Type B pancreatic cell (in vitro differentiated cells): ENCODE results near the gene TEAD1. TPM values are rescaled to one million over a fixed set of nuclear protein-coding genes. Genes with fewer than 3 reads are reported as not detected.

ENCODE experiments used
- DNase-seq: peaks from one replicate; pipeline ENCODE4 v3.0.0; 2021; ENCODE audit warnings: mixed read lengths; ENCODE audit not compliant: unreplicated experiment; ENCODE audit errors: extremely low spot score
- H3K27ac Mint-ChIP-seq: 2 replicates; pipeline ENCODE4 v1.8.0; 2021; ENCODE audit warnings: mild to moderate bottlenecking, mixed read lengths
- H3K27me3 Mint-ChIP-seq: 2 replicates; pipeline ENCODE4 v1.8.0; 2021; ENCODE audit warnings: mixed read lengths
- H3K36me3 Mint-ChIP-seq: 2 replicates; pipeline ENCODE4 v1.8.0; 2021; ENCODE audit warnings: mixed read lengths
- H3K4me1 Mint-ChIP-seq: one replicate; pipeline ENCODE4 v1.8.0; 2021; ENCODE audit warnings: mixed read lengths; ENCODE audit not compliant: unreplicated experiment
- H3K4me3 Mint-ChIP-seq: 2 replicates; pipeline ENCODE4 v1.8.0; 2021; ENCODE audit warnings: mild to moderate bottlenecking, mixed read lengths
- H3K9me3 Mint-ChIP-seq: 2 replicates; pipeline ENCODE4 v1.8.0; 2021; ENCODE audit warnings: mixed read lengths
- CTCF ChIP-seq: fragments of 200-600 bp; sonication (generic); conservative IDR thresholded peaks from 2 replicates; pipeline ENCODE4 v1.5.0; 2021; ENCODE audit warnings: antibody characterized with exemption, mild to moderate bottlenecking
- total RNA-seq: library from RNA; stranded (reverse); gene quantifications from 2 replicates; pipeline ENCODE4 v1.2.1, GENCODE V29; 2021; ENCODE audit warnings: low replicate concordance

TEAD1 gene
- total RNA-seq, 1 donor from 2014 or later, result 91.8 TPM

- no peak for DNase-seq
- Mint-ChIP-seq H3K4me3 (no peak overlapping the region), H3K4me1 (peaks cover 58% of the 10 kb centered on the region), H3K9me3 (no peaks in the 10 kb centered on the region), H3K27me3 (no peaks in the 10 kb centered on the region), H3K36me3 (peaks cover 23% of the 10 kb centered on the region), H3K27ac (no peak overlapping the region)
- TF ChIP-seq CTCF, result no peak
Observed at GRCh38 chr11:12715941-12716340, 41.7 kb downstream of the TEAD1 start.

GRCh38 chr11:12716816-12717215, 42.6 kb downstream of the TEAD1 start:
- peak overlapping the region; percentile 62 for H3K27ac Mint-ChIP-seq
- DNase-seq, result no peak
- H3K4me3 Mint-ChIP-seq, result peak overlapping the region; percentile 5
- no peaks in the 10 kb centered on the region for H3K27me3 Mint-ChIP-seq
- H3K36me3 Mint-ChIP-seq, result peaks cover 22% of the 10 kb centered on the region
- H3K9me3 Mint-ChIP-seq, result no peaks in the 10 kb centered on the region
- no peak for TF ChIP-seq CTCF
- peaks cover 65% of the 10 kb centered on the region for H3K4me1 Mint-ChIP-seq

GRCh38 chr11:12717851-12718291, 43.6 kb downstream of the TEAD1 start:
- H3K4me3 Mint-ChIP-seq, result no peak overlapping the region
- H3K27ac Mint-ChIP-seq, result no peak overlapping the region
- H3K4me1 Mint-ChIP-seq, result peaks cover 75% of the 10 kb centered on the region
- H3K9me3 Mint-ChIP-seq, result no peaks in the 10 kb centered on the region
- TF ChIP-seq CTCF, result no peak
- H3K36me3 Mint-ChIP-seq, result peaks cover 17% of the 10 kb centered on the region
- H3K27me3 Mint-ChIP-seq, result no peaks in the 10 kb centered on the region
- no peak for DNase-seq

- no peak overlapping the region for H3K27ac Mint-ChIP-seq
- H3K4me3 Mint-ChIP-seq, result no peak overlapping the region
- H3K27me3 Mint-ChIP-seq, result no peaks in the 10 kb centered on the region
- no peaks in the 10 kb centered on the region for H3K9me3 Mint-ChIP-seq
- peaks cover 12% of the 10 kb centered on the region for H3K36me3 Mint-ChIP-seq
- H3K4me1 Mint-ChIP-seq, result peaks cover 82% of the 10 kb centered on the region
- TF ChIP-seq CTCF, result no peak
- no peak for DNase-seq
Observed at GRCh38 chr11:12719221-12719620, 45.0 kb downstream of the TEAD1 start.

GRCh38 chr11:12721816-12722604, 47.8 kb downstream of the TEAD1 start:
- peak overlapping the region; percentile 99 for H3K27ac Mint-ChIP-seq
- peaks cover 88% of the 10 kb centered on the region for H3K4me1 Mint-ChIP-seq
- TF ChIP-seq CTCF, result no peak
- peaks cover 13% of the 10 kb centered on the region for H3K36me3 Mint-ChIP-seq
- H3K4me3 Mint-ChIP-seq, result peak overlapping the region; percentile 6
- H3K9me3 Mint-ChIP-seq, result no peaks in the 10 kb centered on the region
- no peak for DNase-seq
- H3K27me3 Mint-ChIP-seq, result no peaks in the 10 kb centered on the region
